Gastroesophageal sphincter (tissue), 3 donors: ENCODE data around the gene DCLK2.

ENCODE experiments used
- CTCF ChIP-seq, 4 experiments: fragments of 200-600 bp in 2 of 4; fragments of 450-650 bp in 2 of 4; sonication (generic) in 1 of 4; IDR thresholded peaks; one replicate each; pipeline ENCODE4 v1.5.1; 2017 to 2019; ENCODE audit warnings: antibody characterized with exemption in 4 of 4, mild to moderate bottlenecking in 2 of 4, moderate library complexity in 2 of 4
- POLR2AphosphoS5 ChIP-seq: sonication (generic); formaldehyde crosslinking; IDR thresholded peaks from one replicate; pipeline ENCODE4 v1.6.1; 2017; ENCODE audit warnings: antibody characterized with exemption

- TF ChIP-seq CTCF (IDR thresholded peaks at IDR 0.05) (no peak), POLR2AphosphoS5 (no peak)
Measured at GRCh38 chr4:150305995-150306394, 227.8 kb downstream of the DCLK2 start.
